Large intestine (tissue), 3 donors: ENCODE measurements around the gene SIPA1L3. TPM values are rescaled to one million over a fixed set of nuclear protein-coding genes. Genes with fewer than 3 reads are reported as not detected.
A peak's percentile ranks its signal among the peaks of the same experiment; 100 is the strongest.

ENCODE experiments used
- DNase-seq, 2 donors: peaks; one replicate each; pipeline versions ENCODE4 v3.0.0 to v3.0.0-alpha.2; 2013
- H3K27ac ChIP-seq: one replicate; pipeline ENCODE4 v1.5.1; 2013; ENCODE audit warnings: low read length
- H3K27me3 ChIP-seq: 2 replicates; pipeline ENCODE4 v1.6.1; 2013; ENCODE audit warnings: low read length; ENCODE audit not compliant: control insufficient read depth, insufficient read depth
- H3K36me3 ChIP-seq: 2 replicates; pipeline ENCODE4 v1.6.1; 2013; ENCODE audit warnings: low read length; ENCODE audit not compliant: control insufficient read depth, insufficient read depth
- H3K4me1 ChIP-seq: one replicate; pipeline ENCODE4 v1.6.1; 2013; ENCODE audit warnings: low read length; ENCODE audit not compliant: control insufficient read depth, insufficient read depth
- H3K4me3 ChIP-seq: one replicate; pipeline ENCODE4 v1.5.1; 2013; ENCODE audit warnings: low read length
- H3K9me3 ChIP-seq: one replicate; pipeline ENCODE4 v1.6.1; 2013; ENCODE audit warnings: mild to moderate bottlenecking, low read depth, low read length, moderate library complexity; ENCODE audit not compliant: control insufficient read depth
- WGBS: methylation state at CpG from one replicate; pipeline ENCODE4 v1.1.5; 2013; ENCODE audit warnings: low lambda C conversion rate; ENCODE audit not compliant: insufficient coverage; 5-methylcytosine and 5-hydroxymethylcytosine counted together
- polyA plus RNA-seq: library from polyadenylated mRNA; unstranded; fragments of 120-200 nt; gene quantifications from one replicate; pipeline ENCODE4 v1.2.1, GENCODE V29; 2013

SIPA1L3 gene
- polyA plus RNA-seq, 1 donor = 70.0 TPM

DNA sequence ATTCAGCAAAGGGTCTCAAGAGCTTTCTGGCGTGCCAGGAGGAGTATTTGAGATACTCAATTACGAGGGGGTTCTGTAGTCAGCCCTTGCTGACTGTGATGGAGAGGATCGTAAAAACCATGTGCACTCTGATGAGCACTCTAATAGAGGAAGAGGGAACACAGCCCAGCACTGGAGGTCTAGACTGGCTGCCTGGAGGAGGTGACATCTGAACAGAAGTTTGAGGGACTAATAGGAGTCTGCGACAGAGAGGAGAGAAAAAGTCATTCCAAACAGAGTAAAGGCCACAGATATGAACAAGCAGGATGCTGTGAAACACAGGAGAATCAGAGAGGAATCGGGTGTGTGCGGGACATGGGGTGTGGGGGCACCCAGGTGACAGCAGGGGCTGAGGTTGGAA lies 237.7 kb downstream of the SIPA1L3 start:
- Histone ChIP-seq H3K36me3 (peaks cover 58% of the 10 kb centered on the region), H3K4me1 (no peaks in the 10 kb centered on the region), H3K27ac (no peak overlapping the region), H3K27me3 (no peaks in the 10 kb centered on the region), H3K4me3 (no peak overlapping the region), H3K9me3 (no peaks in the 10 kb centered on the region)
- no peak for DNase-seq
- no CpG with 5 or more reads among the region's 6 CpGs for WGBS

DNA sequence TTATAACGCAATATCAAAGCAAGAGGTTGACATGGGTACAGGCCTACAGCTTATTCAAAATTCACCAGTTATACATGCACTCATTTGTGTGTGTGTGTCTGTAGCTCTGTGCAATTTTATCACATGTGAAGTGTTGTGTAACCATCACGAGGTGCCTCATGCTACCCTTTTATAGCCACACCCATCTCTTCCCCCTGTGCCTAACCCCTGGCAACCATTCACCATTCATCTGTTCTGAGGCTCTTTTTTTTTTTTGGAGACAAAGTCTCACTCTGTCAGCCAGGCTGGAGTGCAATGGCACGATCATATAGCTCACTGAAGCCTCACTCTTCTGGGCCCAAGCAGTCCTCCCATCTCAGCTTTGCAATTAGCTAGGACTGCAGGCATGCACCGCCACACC lies 238.6 kb downstream of the SIPA1L3 start:
- Histone ChIP-seq H3K4me1 (no peaks in the 10 kb centered on the region), H3K4me3 (no peak overlapping the region), H3K27me3 (no peaks in the 10 kb centered on the region), H3K36me3 (peaks cover 55% of the 10 kb centered on the region), H3K27ac (peak overlapping the region; percentile 57), H3K9me3 (no peaks in the 10 kb centered on the region)
- peak; percentile 76 to 80 for DNase-seq
- WGBS = no CpG with 5 or more reads among the region's 4 CpGs

DNA sequence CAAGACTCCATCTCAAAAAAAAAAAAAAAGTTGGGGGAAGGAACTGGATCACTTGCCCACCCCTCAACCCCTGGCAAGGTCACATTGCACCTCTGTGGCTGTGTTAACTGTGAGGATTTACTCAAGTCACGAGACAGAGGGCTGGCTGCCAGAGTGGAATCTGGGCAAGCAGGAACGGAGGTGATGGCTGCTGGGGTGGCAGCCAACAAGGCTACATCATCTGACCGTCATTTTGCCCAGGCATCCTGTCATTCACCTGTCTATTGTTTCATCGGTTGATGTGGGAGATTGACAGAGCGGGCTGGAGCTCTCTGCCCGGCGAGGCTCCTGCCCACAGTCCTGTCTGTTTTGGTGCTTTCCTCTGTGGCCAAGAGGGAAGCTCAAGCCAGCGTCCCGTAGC lies 241.3 kb downstream of the SIPA1L3 start:
- DNase-seq = no peak
- WGBS = 100% methylated on average over 1 of the region's 9 CpGs
- Histone ChIP-seq H3K9me3 (no peaks in the 10 kb centered on the region), H3K27me3 (no peaks in the 10 kb centered on the region), H3K4me3 (no peak overlapping the region), H3K27ac (no peak overlapping the region), H3K36me3 (peaks cover 63% of the 10 kb centered on the region), H3K4me1 (no peaks in the 10 kb centered on the region)

DNA sequence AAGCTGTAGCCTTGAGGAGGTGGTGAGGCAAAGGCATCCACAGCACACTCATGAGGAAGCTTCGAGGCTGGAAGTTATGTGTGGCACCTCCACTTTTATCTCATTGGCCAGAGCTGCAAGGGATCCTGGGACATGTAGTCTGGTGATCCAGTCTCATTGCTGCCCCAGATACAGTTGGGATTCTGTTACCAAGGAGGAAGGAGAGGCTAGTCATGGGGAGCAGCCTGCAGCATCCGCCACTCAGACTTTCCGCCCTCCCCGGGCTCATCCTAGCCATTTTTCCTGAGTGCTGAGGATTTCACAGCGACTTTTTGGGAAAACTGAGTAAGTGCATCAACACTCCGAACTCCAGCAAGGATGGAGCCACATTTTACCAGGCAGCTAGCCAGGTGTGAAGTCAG lies 242.7 kb downstream of the SIPA1L3 start:
- Histone ChIP-seq H3K27me3 (no peaks in the 10 kb centered on the region), H3K4me1 (no peaks in the 10 kb centered on the region), H3K36me3 (peaks cover 57% of the 10 kb centered on the region), H3K9me3 (no peaks in the 10 kb centered on the region), H3K27ac (no peak overlapping the region), H3K4me3 (no peak overlapping the region)
- WGBS = no CpG with 5 or more reads among the region's 6 CpGs
- DNase-seq = no peak

DNA sequence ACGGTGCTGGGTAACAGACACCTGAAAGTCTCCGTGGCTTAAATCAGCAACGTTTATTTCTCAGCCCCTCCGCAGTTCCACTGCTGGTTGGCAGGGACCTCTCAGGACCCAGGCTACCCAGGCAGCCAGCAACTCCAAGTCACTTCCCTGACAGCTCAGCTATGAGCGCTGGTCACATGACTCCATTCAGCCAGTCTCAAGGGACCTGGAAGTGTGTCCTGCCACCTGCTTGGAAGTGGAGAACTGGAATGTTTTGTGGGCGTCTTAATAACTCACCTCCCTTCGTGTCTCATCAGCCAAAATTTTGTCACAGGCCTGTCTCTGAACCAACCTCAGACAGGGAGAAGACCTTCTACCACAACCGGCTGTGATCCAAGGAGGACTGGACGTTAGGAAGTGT lies 244.2 kb downstream of the SIPA1L3 start:
- Histone ChIP-seq H3K9me3 (no peaks in the 10 kb centered on the region), H3K36me3 (peaks cover 56% of the 10 kb centered on the region), H3K27me3 (no peaks in the 10 kb centered on the region), H3K4me1 (no peaks in the 10 kb centered on the region), H3K4me3 (no peak overlapping the region), H3K27ac (no peak overlapping the region)
- WGBS = no CpG with 5 or more reads among the region's 9 CpGs
- DNase-seq = no peak

DNA sequence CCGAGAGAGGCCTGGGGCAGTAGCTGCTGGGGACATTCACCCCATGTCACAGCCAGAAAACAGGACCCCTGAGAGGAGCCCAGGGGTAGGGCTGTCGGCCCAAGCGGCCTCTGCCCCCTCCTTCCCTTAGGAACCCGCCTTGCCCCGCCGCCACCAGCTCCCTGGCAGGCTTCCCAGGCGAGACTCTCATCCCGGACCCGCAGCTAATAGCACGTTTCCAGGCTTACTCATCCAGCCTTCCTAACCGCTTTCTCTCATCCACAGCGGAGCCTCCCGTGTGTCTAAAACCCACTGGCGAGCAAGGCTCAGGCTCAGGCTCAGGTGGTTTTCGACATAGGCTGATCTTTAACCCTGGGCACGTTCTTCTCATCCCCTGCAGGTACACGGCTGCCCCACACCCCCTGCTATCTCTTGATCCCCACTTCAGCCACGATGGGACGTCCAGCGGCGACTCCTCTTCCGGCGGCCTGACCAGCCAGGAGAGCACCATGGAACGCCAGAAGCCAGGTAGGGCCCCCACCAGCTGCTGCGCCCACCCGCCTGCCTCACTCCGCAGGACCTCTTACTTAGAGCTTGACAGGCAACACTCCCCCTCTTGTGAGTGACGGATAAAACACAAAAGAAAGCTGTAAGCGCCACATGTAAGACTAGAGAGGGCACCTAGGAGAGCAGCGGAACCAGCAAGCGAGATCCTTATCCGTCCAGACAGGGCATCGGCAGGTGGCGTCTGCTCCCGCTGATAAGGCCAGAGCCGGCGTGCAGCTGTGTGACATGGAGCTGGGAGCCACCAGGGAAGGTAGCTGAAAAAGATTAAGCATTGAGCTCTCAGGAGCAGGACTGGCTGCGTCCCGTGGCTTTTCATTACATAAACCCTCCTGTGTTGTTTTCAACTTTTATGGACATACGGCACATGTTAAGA lies 245.7 kb downstream of the SIPA1L3 start:
- Histone ChIP-seq H3K27me3 (no peaks in the 10 kb centered on the region), H3K36me3 (peaks cover 64% of the 10 kb centered on the region), H3K27ac (no peak overlapping the region), H3K4me3 (no peak overlapping the region), H3K4me1 (no peaks in the 10 kb centered on the region), H3K9me3 (no peaks in the 10 kb centered on the region)
- no peak for DNase-seq
- no CpG with 5 or more reads among the region's 40 CpGs for WGBS

DNA sequence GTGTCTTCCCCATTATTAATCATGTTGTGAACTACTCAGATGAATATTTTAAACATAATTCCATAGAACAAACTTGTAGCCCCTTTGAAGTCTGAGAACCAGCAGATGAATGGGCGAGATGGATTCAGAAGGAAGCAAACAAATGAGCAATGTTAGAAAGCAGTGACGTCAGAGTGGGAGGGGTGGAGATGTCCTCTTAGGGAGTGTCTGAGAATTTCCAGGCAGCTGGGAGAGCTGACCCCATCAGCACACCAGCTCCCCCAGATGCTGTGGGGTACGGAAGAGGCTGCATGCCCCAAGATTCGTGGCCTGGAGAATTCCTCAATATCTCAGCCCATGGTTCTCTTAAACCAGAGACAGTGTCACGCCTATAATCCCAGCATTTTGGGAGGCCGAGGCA lies 248.4 kb downstream of the SIPA1L3 start:
- Histone ChIP-seq H3K9me3 (peaks cover 2% of the 10 kb centered on the region), H3K27ac (no peak overlapping the region), H3K27me3 (no peaks in the 10 kb centered on the region), H3K36me3 (peaks cover 68% of the 10 kb centered on the region), H3K4me1 (no peaks in the 10 kb centered on the region), H3K4me3 (no peak overlapping the region)
- 67% methylated on average over 1 of the region's 6 CpGs for WGBS
- DNase-seq = no peak

DNA sequence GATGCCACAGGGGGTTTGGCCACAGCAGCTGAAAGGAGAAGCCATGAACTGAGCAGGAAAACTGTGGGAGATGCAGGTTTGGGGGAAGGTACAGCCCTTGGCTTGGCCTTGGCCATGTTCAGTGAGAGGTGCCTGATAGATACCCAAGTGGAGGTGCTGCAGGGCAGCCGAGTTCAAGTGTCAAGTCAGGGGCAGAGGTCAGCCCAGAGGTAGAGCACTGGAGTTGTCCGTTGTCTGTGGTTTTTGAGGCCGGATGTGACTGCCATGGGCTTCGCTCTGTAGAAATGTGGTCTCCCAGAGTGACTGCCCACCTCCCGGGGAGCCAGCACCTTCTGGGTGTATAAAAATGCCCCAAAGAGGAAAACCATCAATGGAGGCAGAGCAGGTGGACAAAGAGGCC lies 251.7 kb downstream of the SIPA1L3 start:
- Histone ChIP-seq H3K4me3 (no peak overlapping the region), H3K36me3 (peaks cover 64% of the 10 kb centered on the region), H3K4me1 (no peaks in the 10 kb centered on the region), H3K27ac (no peak overlapping the region), H3K9me3 (peaks cover 14% of the 10 kb centered on the region), H3K27me3 (no peaks in the 10 kb centered on the region)
- no CpG with 5 or more reads among the region's 5 CpGs for WGBS
- DNase-seq = no peak

DNA sequence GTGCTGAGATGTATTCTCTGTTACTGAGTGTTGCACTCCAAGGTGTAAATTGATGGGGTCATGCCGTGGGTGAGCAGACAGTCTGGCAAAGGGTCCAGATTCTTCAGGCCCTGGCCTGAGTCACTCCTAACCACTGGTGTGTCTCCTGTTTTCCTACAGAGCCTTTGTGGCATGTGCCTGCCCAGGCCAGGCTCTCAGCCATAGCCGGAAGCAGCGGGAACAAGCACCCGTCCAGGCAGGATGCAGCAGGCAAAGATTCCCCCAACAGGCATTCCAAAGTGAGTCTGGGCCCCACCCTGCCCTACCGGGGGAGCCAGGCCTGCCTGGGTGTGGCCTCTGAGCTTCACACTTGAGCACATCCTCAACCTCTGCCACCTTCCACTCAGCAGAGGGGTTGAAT lies 255.1 kb downstream of the SIPA1L3 start:
- Histone ChIP-seq H3K27ac (no peak overlapping the region), H3K27me3 (no peaks in the 10 kb centered on the region), H3K4me1 (no peaks in the 10 kb centered on the region), H3K4me3 (no peak overlapping the region), H3K36me3 (peaks cover 74% of the 10 kb centered on the region), H3K9me3 (peaks cover 17% of the 10 kb centered on the region)
- DNase-seq = no peak
- WGBS = no CpG with 5 or more reads among the region's 5 CpGs

DNA sequence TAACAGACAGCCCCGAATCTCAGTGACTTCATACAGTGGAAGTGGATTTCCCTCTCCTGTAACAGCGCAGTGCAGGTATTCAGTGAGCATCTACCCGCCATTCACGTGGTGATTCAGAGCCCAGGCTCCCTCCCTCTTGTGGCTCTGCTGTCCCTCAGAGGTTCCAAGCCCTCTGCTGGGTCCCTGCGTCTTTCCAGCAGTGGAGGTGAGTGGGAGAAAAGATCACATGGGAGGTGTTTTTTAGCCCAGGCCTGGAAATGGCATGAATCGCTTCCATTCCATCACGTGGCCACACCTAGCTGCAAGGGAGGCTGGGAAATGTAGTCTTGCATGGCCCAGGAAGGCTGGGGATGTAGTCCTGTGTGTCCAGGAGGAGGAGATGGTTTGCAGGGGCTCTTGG lies 255.6 kb downstream of the SIPA1L3 start:
- Histone ChIP-seq H3K27me3 (no peaks in the 10 kb centered on the region), H3K36me3 (peaks cover 73% of the 10 kb centered on the region), H3K4me3 (no peak overlapping the region), H3K27ac (no peak overlapping the region), H3K9me3 (peaks cover 17% of the 10 kb centered on the region), H3K4me1 (no peaks in the 10 kb centered on the region)
- no peak for DNase-seq
- WGBS = no CpG with 5 or more reads among the region's 7 CpGs
